Tibial nerve (tissue), 4 donors: Measurements from ENCODE around the gene RCOR1.

Experiments
- CTCF ChIP-seq, 5 experiments: fragments of 200-600 bp in 3 of 5; fragments of 450-650 bp in 2 of 5; sonication (generic) in 3 of 5; IDR thresholded peaks; one replicate each; pipeline ENCODE4 v1.5.1; 2016 to 2019; ENCODE audit warnings: antibody characterized with exemption in 5 of 5, mild to moderate bottlenecking in 3 of 5, moderate library complexity in 2 of 5
- EP300 ChIP-seq, 2 donors: sonication (generic); formaldehyde crosslinking; IDR thresholded peaks; one replicate each; pipeline ENCODE4 v1.6.1; 2017; ENCODE audit warnings: antibody characterized with exemption in 2 of 2, mild to moderate bottlenecking in 1 of 2
- POLR2A ChIP-seq, 2 donors: fragments of 450-650 bp; IDR thresholded peaks; one replicate each; pipeline ENCODE4 v1.6.1; 2017; ENCODE audit warnings: antibody characterized with exemption in 2 of 2, mild to moderate bottlenecking in 2 of 2, moderate library complexity in 2 of 2

- no peak for TF ChIP-seq POLR2A (IDR thresholded peaks at IDR 0.05)
- TF ChIP-seq CTCF (IDR thresholded peaks at IDR 0.05), result no peak
- TF ChIP-seq EP300 (IDR thresholded peaks at IDR 0.05), result no peak
These were observed 103.9 kb downstream of the RCOR1 start for GRCh38 chr14:102696332-102696731.
